ENCODE measurements around the gene CXCL11.

- no peak for TF ChIP-seq TAF1 (IDR thresholded peaks at IDR 0.05; ENCODE audit: borderline replicate concordance, low read depth, low read length)
- TF ChIP-seq POLR2A (IDR thresholded peaks at IDR 0.05; ENCODE audit: low read depth, low read length) = no peak
- TF ChIP-seq POLR2AphosphoS5 (IDR thresholded peaks at IDR 0.05; ENCODE audit: low read depth, low read length) = no peak
Observed at GRCh38 chr4:76023389-76023788, 12.5 kb downstream of the CXCL11 start, which contains the start of gene CXCL10.
